Nephron (organoid): ENCODE results near the gene GRID2IP.

Experiments
- H3K27ac Mint-ChIP-seq, 3 experiments: 2 replicates each; pipeline ENCODE4 v1.8.0; 2020; ENCODE audit warnings: mixed read lengths in 3 of 3, mild to moderate bottlenecking in 2 of 3, moderate library complexity in 1 of 3
- H3K27me3 Mint-ChIP-seq: 2 replicates; pipeline ENCODE4 v1.8.0; 2021; ENCODE audit warnings: low read depth, mild to moderate bottlenecking, moderate library complexity, mixed read lengths
- H3K36me3 Mint-ChIP-seq: 2 replicates; pipeline ENCODE4 v1.8.0; 2020; ENCODE audit warnings: low read depth, mixed read lengths
- H3K4me1 Mint-ChIP-seq: 2 replicates; pipeline ENCODE4 v1.8.0; 2020; ENCODE audit warnings: mixed read lengths
- H3K4me3 Mint-ChIP-seq, 3 experiments: 2 replicates each; pipeline ENCODE4 v1.8.0; 2020; ENCODE audit warnings: mild to moderate bottlenecking in 3 of 3, mixed read lengths in 3 of 3, moderate library complexity in 2 of 3
- H3K9me3 Mint-ChIP-seq: 2 replicates; pipeline ENCODE4 v1.8.0; 2020; ENCODE audit warnings: mixed read lengths
- TF ChIP-seq, protein P1 (sequence below), 3 experiments: fragments of 200-600 bp; sonication (generic); IDR thresholded peaks; one replicate each; pipeline ENCODE4 v1.5.0; 2021; ENCODE audit warnings: antibody characterized with exemption in 3 of 3; ENCODE audit not compliant: unreplicated experiment in 3 of 3

Gene GRID2IP

DNA sequence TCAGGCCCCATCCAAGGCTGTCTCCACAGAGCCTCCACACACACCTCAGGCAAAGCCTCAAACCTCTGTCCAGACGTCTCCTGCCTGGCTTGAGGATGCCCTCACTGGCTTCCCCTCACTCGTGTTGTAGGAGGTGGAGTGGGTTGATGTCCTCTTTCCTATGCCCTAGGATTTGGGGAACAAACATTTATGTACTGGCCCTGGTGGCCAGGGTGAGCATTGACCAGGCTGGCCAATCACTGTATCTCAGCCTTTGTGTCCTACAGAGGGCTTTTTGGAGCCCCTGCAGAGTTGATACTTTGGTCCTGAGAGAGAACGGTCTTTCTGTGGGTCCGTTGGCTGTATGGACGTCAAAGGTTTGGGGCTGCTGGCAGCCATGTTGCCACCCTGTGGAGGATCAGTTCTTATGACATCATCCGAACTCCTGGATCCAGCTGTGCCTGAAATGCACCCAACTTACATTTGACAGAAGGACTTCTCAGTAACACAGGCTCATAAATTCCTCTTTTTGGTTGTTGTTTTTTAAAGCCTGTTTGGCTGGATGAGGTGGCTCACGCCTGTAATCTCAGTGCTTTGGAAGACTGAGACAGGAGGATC lies 2.3 kb upstream of the GRID2IP start:
- H3K4me1 Mint-ChIP-seq = no peaks in the 10 kb centered on the region
- no peak overlapping the region for H3K4me3 Mint-ChIP-seq
- H3K36me3 Mint-ChIP-seq = no peaks in the 10 kb centered on the region
- TF ChIP-seq, protein P1, sequence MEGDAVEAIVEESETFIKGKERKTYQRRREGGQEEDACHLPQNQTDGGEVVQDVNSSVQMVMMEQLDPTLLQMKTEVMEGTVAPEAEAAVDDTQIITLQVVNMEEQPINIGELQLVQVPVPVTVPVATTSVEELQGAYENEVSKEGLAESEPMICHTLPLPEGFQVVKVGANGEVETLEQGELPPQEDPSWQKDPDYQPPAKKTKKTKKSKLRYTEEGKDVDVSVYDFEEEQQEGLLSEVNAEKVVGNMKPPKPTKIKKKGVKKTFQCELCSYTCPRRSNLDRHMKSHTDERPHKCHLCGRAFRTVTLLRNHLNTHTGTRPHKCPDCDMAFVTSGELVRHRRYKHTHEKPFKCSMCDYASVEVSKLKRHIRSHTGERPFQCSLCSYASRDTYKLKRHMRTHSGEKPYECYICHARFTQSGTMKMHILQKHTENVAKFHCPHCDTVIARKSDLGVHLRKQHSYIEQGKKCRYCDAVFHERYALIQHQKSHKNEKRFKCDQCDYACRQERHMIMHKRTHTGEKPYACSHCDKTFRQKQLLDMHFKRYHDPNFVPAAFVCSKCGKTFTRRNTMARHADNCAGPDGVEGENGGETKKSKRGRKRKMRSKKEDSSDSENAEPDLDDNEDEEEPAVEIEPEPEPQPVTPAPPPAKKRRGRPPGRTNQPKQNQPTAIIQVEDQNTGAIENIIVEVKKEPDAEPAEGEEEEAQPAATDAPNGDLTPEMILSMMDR (IDR thresholded peaks at IDR 0.05; ENCODE audit: unreplicated experiment in 3 of 3) = no peak
- peaks cover 5% of the 10 kb centered on the region for H3K27me3 Mint-ChIP-seq
- no peak overlapping the region for H3K27ac Mint-ChIP-seq
- no peaks in the 10 kb centered on the region for H3K9me3 Mint-ChIP-seq

DNA sequence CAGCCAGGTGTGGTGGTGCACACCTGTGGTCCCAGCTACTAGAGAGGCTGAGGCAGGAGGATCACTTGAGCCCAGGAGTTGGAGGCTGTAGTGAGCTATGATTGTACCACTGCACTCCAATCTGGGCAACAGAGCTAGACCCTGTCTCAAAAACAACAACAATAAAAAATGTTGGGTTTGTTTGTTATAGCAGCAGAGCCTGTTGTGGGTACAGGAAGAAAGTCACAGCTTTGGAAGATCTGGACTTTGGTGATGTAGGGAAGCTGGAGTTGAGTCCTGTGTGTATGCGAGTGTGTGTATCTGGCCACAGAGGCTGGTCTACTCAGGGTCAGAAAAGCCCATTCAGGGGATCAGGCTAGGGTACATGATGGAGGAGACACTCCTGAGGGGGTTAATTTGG lies 3.9 kb downstream of the GRID2IP start:
- H3K27me3 Mint-ChIP-seq = peaks cover 8% of the 10 kb centered on the region
- no peaks in the 10 kb centered on the region for H3K4me1 Mint-ChIP-seq
- TF ChIP-seq, protein P1 (IDR thresholded peaks at IDR 0.05; ENCODE audit: unreplicated experiment in 3 of 3) = no peak
- H3K36me3 Mint-ChIP-seq = no peaks in the 10 kb centered on the region
- H3K4me3 Mint-ChIP-seq = no peak overlapping the region
- no peak overlapping the region for H3K27ac Mint-ChIP-seq
- no peaks in the 10 kb centered on the region for H3K9me3 Mint-ChIP-seq

DNA sequence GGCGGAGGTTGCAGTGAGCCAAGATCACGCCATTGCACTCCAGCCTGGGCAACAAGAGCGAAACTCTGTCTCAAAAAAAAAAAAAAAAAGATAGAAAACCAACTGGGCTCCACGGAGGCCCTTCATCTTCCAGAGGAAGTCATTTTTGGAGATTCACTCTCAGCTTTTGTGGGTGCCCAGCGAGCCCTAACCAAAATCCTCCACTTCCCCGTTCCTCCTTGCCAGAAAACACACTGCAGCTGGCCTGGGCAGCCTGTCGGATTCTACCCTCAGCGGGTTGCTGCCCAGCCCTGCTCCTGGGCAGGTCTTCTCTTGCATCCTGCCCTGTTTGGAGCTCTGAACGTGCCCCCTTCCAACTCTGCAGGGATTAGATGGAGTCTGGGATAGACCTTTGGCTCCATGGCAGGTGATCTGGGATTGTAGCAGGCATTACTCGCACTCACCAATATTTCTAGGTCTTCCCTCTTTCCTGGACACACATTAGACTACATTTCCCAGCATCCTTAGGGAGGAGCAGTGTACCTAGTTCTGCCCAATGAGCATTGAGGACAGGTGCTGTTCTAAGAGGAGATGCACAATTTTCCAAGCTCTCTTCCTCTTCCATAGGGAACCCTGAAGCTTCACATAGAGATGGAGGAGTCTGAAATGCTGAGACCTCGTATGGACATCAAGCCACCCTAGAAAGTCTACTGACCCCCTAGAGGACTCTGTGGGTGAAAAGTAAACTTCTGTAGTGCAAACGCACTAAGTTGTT lies 4.6 kb downstream of the GRID2IP start:
- peaks cover 9% of the 10 kb centered on the region for H3K27me3 Mint-ChIP-seq
- no peaks in the 10 kb centered on the region for H3K9me3 Mint-ChIP-seq
- H3K27ac Mint-ChIP-seq = no peak overlapping the region
- TF ChIP-seq, protein P1 (IDR thresholded peaks at IDR 0.05; ENCODE audit: unreplicated experiment in 3 of 3) = no peak
- no peak overlapping the region for H3K4me3 Mint-ChIP-seq
- no peaks in the 10 kb centered on the region for H3K36me3 Mint-ChIP-seq
- no peaks in the 10 kb centered on the region for H3K4me1 Mint-ChIP-seq

DNA sequence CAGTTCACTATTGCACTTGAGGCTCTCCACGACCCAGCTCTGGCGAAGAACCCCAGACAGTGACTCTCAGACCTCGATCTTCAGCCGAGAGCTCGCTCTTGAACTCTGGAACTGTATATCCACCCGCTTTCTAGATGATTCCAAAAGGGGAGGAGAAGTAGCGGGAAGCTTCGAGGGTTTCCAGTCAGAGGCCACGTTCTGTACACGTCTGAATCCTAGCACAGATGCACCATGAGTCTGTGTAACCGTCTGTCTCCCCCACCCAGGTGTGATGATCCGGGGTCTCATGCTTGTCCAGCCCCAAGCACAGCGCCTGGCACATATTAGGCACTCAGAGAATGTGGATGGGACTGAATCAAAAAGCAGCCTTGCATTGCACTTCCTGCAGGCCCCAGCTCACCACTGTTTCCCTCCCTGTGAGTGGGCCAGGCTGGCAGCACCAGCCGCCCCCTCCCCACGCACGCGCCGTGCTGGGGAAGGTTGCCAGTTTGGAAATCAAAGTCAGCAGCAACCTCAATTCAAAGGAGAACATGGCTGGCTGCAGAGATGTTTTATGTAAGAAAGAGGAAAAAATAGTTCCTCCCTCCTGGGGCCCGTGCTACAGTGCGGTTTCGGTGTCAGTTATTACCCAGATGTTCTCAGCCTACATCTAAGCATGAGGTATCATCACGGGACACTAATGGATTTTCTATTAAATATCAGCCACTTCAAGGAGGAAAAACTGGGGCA lies 5.7 kb downstream of the GRID2IP start:
- TF ChIP-seq, protein P1 (IDR thresholded peaks at IDR 0.05; ENCODE audit: unreplicated experiment in 3 of 3) = no peak
- Mint-ChIP-seq H3K36me3 (no peaks in the 10 kb centered on the region), H3K4me1 (no peaks in the 10 kb centered on the region), H3K4me3 (no peak overlapping the region), H3K9me3 (no peaks in the 10 kb centered on the region), H3K27ac (no peak overlapping the region), H3K27me3 (peaks cover 17% of the 10 kb centered on the region)

DNA sequence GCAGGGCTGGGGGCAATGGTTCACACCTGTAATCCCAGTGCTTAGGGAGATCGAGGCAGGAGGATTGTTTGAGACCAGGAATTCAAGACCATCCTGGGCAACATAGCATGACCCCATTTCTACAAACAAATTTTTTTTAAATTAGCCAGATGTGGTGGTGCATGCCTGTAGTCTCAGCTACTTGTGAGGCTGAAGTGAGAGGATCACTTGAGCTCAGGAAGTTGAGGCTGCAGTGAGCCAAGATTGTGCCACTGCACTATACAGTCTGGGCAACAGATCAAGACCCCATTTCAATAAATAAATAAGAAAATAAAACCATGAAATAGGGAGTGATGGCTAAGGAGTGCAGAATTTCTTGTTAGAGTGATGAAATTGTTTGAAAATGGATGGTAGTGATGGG lies 8.9 kb downstream of the GRID2IP start:
- no peak overlapping the region for H3K27ac Mint-ChIP-seq
- H3K27me3 Mint-ChIP-seq = peaks cover 32% of the 10 kb centered on the region
- no peaks in the 10 kb centered on the region for H3K9me3 Mint-ChIP-seq
- no peaks in the 10 kb centered on the region for H3K36me3 Mint-ChIP-seq
- TF ChIP-seq, protein P1 (IDR thresholded peaks at IDR 0.05; ENCODE audit: unreplicated experiment in 3 of 3) = no peak
- no peak overlapping the region for H3K4me3 Mint-ChIP-seq
- H3K4me1 Mint-ChIP-seq = no peaks in the 10 kb centered on the region
